Measurements from ENCODE around the gene PAK4. TPM values are rescaled to one million over a fixed set of nuclear protein-coding genes. Genes with fewer than 3 reads are reported as not detected.

PAK4 gene
- polyA plus RNA-seq, 1 donor (not counting 4 experiments of a cell fraction or from before 2014, with no cell fraction given), result 11.2 TPM

- TF ChIP-seq EZH2 (IDR thresholded peaks at IDR 0.05; ENCODE audit: low read length), result no peak
- TF ChIP-seq, protein P1, sequence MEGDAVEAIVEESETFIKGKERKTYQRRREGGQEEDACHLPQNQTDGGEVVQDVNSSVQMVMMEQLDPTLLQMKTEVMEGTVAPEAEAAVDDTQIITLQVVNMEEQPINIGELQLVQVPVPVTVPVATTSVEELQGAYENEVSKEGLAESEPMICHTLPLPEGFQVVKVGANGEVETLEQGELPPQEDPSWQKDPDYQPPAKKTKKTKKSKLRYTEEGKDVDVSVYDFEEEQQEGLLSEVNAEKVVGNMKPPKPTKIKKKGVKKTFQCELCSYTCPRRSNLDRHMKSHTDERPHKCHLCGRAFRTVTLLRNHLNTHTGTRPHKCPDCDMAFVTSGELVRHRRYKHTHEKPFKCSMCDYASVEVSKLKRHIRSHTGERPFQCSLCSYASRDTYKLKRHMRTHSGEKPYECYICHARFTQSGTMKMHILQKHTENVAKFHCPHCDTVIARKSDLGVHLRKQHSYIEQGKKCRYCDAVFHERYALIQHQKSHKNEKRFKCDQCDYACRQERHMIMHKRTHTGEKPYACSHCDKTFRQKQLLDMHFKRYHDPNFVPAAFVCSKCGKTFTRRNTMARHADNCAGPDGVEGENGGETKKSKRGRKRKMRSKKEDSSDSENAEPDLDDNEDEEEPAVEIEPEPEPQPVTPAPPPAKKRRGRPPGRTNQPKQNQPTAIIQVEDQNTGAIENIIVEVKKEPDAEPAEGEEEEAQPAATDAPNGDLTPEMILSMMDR (optimal IDR thresholded peaks at IDR 0.05 in 1 of 3, IDR thresholded peaks at IDR 0.05 in 1 of 3, conservative IDR thresholded peaks at IDR 0.05 in 1 of 3; ENCODE audit: extremely low read depth in 1 of 3, insufficient read depth in 2 of 3, low read length in 3 of 3), result no peak
- H3K27me3 ChIP-seq (ENCODE audit: control insufficient read depth, extremely low read depth, insufficient read depth, low read length), result no peaks in the 10 kb centered on the region
- H3K9me3 ChIP-seq (ENCODE audit: control insufficient read depth, low read depth, low read length), result no peaks in the 10 kb centered on the region
- dilution Hi-C loops (cut with MboI; ENCODE audit: extremely low pct_ligation_motif_present, low sequenced_read_pairs), result no loop called here
- no peaks in the 10 kb centered on the region for H4K20me1 ChIP-seq (ENCODE audit: control insufficient read depth, extremely low read depth, insufficient read depth, low read length)
- DNase-seq (ENCODE audit: low read depth, low spot score) (peak; percentile 67), FAIRE-seq (peak; percentile 84)
- H3K36me3 ChIP-seq (ENCODE audit: control insufficient read depth in 2 of 2, extremely low read depth in 1 of 2, insufficient read depth in 2 of 2, low read length in 2 of 2), result no peaks in the 10 kb centered on the region
- no peak overlapping the region for H2AFZ ChIP-seq (ENCODE audit: control insufficient read depth, low read length)
- H3K79me2 ChIP-seq (ENCODE audit: control insufficient read depth, insufficient read depth, low read length), result no peaks in the 10 kb centered on the region
- H3K4me3 ChIP-seq (ENCODE audit: control insufficient read depth in 2 of 3, extremely low read depth in 1 of 3, insufficient read depth in 2 of 3, low read depth in 1 of 3, low read length in 3 of 3), result peak overlapping the region in 1 of 3 experiments; percentile 18
- H3K4me1 ChIP-seq (ENCODE audit: control insufficient read depth, extremely low read depth, insufficient read depth, low read length), result peaks cover 14% of the 10 kb centered on the region
- peak overlapping the region; percentile 60 for H3K9ac ChIP-seq (ENCODE audit: control insufficient read depth, extremely low read depth, insufficient read depth, low read length)
- no peaks in the 10 kb centered on the region for H3K9me1 ChIP-seq (ENCODE audit: control insufficient read depth, extremely low read depth, insufficient read depth, low read length)
- H3K27ac ChIP-seq (ENCODE audit: control insufficient read depth, insufficient read depth, low read length), result peak overlapping the region; percentile 63
- H3K4me2 ChIP-seq (ENCODE audit: control insufficient read depth, extremely low read depth, insufficient read depth, low read depth, low read length), result peak overlapping the region; percentile 51
Measured at GRCh38 chr19:39112338-39112890, 13.2 kb upstream of the PAK4 start.

DNA sequence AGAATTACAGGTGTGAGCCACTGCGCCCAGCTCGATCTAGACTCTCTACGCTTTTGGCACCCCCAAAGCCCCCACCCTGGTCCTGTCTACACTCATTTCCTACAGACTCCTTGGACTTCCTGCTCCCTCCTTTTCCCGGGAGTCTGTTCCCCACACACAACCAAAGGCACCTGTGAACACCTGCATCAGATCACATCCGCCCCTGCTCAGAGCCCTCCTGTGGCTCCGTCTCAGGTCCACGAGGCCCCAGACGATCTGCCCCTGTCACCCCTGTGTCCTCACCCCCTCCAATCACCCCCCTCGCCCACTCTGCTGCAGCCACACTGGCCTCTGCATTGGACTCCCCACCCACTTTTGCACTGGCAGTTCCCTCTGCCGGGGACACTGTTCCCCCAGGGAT, 12.4 kb upstream of the PAK4 start:
- H3K4me3 ChIP-seq (ENCODE audit: control insufficient read depth in 2 of 3, extremely low read depth in 1 of 3, insufficient read depth in 2 of 3, low read depth in 1 of 3, low read length in 3 of 3), result no peak overlapping the region
- no peak overlapping the region for H3K4me2 ChIP-seq (ENCODE audit: control insufficient read depth, extremely low read depth, insufficient read depth, low read depth, low read length)
- H4K20me1 ChIP-seq (ENCODE audit: control insufficient read depth, extremely low read depth, insufficient read depth, low read length), result no peaks in the 10 kb centered on the region
- TF ChIP-seq EZH2 (IDR thresholded peaks at IDR 0.05; ENCODE audit: low read length), result no peak
- TF ChIP-seq, protein P1 (optimal IDR thresholded peaks at IDR 0.05 in 1 of 3, IDR thresholded peaks at IDR 0.05 in 1 of 3, conservative IDR thresholded peaks at IDR 0.05 in 1 of 3; ENCODE audit: extremely low read depth in 1 of 3, insufficient read depth in 2 of 3, low read length in 3 of 3), result no peak
- H2AFZ ChIP-seq (ENCODE audit: control insufficient read depth, low read length), result no peak overlapping the region
- H3K9ac ChIP-seq (ENCODE audit: control insufficient read depth, extremely low read depth, insufficient read depth, low read length), result no peak overlapping the region
- H3K9me1 ChIP-seq (ENCODE audit: control insufficient read depth, extremely low read depth, insufficient read depth, low read length), result no peaks in the 10 kb centered on the region
- dilution Hi-C loops (cut with MboI; ENCODE audit: extremely low pct_ligation_motif_present, low sequenced_read_pairs), result no loop called here
- no peaks in the 10 kb centered on the region for H3K27me3 ChIP-seq (ENCODE audit: control insufficient read depth, extremely low read depth, insufficient read depth, low read length)
- DNase-seq (ENCODE audit: low read depth, low spot score), result no peak
- H3K79me2 ChIP-seq (ENCODE audit: control insufficient read depth, insufficient read depth, low read length), result no peaks in the 10 kb centered on the region
- peaks cover 14% of the 10 kb centered on the region for H3K4me1 ChIP-seq (ENCODE audit: control insufficient read depth, extremely low read depth, insufficient read depth, low read length)
- H3K36me3 ChIP-seq (ENCODE audit: control insufficient read depth in 2 of 2, extremely low read depth in 1 of 2, insufficient read depth in 2 of 2, low read length in 2 of 2), result no peaks in the 10 kb centered on the region
- no peak overlapping the region for H3K27ac ChIP-seq (ENCODE audit: control insufficient read depth, insufficient read depth, low read length)
- FAIRE-seq, result no peak
- no peaks in the 10 kb centered on the region for H3K9me3 ChIP-seq (ENCODE audit: control insufficient read depth, low read depth, low read length)
